Left lobe of liver (tissue), 2 donors: Measurements from ENCODE around the gene LRP5. TPM values are rescaled to one million over a fixed set of nuclear protein-coding genes. Genes with fewer than 3 reads are reported as not detected.
A peak's percentile ranks its signal among the peaks of the same experiment; 100 is the strongest.

Experiments
- ATAC-seq: fragments of 200-7000 bp; cut with Tn5 transposase; one replicate; pipeline ENCODE4 v1.9.1; 2020; ENCODE audit warnings: mild to moderate bottlenecking, moderate library complexity
- DNase-seq: peaks from one replicate; pipeline ENCODE4 v3.0.0-alpha.2; 2020; ENCODE audit warnings: low spot score
- total RNA-seq: library from RNA; stranded (reverse); gene quantifications from one replicate; pipeline ENCODE4 v1.2.1, GENCODE V29; 2021
- donor health status: DM: no; HTN: no; CAD: no; lungs with moderate emphysema.
- donor health status: DM: no; HTN: yes; CAD: no.

Gene LRP5
- total RNA-seq, 1 donor from 2014 or later: 114 TPM

DNA sequence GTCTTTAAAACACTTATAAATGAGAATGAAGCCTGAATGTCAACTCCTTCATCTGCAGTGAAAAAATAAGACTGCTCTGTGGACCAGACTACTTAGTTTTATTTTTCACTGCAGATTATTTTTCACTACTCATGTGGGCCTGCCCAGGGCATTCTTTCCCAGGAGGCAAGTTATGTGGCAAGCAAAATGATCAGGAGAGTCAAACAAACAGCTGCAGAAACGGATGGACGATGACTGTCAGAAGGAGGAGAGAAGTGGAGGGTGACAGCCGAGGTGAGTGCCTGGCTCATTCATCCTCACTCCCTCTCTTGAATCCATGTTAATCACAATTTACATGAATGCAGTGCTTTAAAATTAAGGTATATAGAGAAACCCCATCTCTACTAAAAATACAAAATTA, 5.8 kb upstream of the LRP5 start:
- ATAC-seq (no peak), DNase-seq (no peak)

- ATAC-seq: no peak
- DNase-seq: no peak
These were observed 4.3 kb upstream of the LRP5 start for GRCh38 chr11:68308068-68308467.

- DNase-seq: no peak
These were observed 2.7 kb upstream of the LRP5 start for GRCh38 chr11:68309621-68310185.

GRCh38 chr11:68311160-68312116, 953 bp upstream of the LRP5 start:
- no peak for DNase-seq
- no peak for ATAC-seq

More at GRCh38 chr11:68309621-68310185, 2.7 kb upstream of the LRP5 start:
- ATAC-seq: no peak

DNA sequence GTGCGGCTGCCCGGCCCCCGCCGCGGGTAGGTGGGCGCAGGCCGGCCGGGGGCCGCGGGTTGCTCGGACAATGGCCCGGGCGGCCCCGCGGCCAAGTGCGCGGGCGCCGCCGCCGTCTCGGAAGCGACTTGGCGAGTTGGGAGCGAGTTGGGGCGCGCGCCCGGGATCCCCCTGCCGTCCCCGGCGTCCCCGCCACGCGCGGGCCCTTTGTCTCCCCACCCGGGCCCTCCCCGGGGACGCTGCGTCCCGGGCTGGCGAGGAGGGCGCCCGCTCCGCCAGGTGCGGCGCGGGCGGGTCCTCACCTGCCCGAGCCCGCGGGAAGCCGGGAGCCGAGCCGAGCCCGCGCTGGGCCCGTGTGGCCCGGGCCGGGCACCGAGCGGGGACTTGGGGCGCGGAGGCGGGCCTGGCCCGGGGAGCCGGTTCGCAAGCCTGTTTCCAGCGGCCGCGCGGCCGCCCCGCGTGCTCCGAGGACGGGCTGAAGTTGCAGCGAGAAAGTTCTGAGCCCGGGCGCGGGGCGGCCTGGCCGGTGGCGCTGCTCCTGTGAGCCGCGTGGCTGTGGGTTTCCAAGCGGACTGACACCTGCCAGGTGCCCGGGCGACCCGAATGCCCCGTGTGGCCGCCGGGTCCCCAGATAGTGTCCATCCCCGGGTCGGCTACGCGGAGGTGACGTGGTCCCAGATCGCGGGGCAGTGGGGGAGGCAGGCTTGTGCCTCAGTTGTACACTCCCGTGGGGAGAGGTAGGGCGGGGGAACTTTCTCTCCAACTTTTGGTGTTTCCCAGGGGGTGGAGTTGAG, 586 bp downstream of the LRP5 start:
- ATAC-seq (peak; percentile 14), DNase-seq (peak; percentile 60)

DNA sequence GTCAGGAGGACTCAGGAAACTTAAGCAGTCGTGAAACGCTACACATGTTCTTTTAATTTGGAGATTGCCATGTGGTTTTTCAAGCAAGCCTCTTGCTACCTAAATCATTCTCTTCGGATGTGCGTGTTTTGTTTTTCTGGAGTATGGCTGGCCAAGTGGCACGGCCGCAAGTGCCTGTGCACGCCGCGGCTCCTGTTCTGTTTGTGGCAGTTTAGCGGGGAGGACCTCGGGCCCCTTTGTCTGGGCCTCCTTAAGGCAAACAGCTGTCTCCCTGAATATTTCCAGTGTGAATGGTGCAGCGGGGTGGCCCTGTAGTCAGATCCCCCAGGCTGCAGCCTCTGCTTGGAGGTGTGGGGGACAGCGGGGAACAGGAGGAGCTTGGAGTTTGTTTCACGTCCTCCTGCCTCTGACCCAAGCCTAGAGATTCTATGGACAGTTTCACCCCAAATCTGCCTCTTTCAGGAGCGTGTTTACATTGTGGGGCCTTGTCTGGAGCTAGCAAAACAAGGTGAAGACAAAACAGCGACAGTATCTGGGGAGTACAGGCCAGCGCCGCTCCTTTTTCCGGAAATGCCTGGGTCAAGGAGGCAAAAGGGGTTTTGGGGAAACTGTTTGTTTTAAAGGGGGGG, 1.3 kb downstream of the LRP5 start:
- no peak for DNase-seq
- no peak for ATAC-seq

DNA sequence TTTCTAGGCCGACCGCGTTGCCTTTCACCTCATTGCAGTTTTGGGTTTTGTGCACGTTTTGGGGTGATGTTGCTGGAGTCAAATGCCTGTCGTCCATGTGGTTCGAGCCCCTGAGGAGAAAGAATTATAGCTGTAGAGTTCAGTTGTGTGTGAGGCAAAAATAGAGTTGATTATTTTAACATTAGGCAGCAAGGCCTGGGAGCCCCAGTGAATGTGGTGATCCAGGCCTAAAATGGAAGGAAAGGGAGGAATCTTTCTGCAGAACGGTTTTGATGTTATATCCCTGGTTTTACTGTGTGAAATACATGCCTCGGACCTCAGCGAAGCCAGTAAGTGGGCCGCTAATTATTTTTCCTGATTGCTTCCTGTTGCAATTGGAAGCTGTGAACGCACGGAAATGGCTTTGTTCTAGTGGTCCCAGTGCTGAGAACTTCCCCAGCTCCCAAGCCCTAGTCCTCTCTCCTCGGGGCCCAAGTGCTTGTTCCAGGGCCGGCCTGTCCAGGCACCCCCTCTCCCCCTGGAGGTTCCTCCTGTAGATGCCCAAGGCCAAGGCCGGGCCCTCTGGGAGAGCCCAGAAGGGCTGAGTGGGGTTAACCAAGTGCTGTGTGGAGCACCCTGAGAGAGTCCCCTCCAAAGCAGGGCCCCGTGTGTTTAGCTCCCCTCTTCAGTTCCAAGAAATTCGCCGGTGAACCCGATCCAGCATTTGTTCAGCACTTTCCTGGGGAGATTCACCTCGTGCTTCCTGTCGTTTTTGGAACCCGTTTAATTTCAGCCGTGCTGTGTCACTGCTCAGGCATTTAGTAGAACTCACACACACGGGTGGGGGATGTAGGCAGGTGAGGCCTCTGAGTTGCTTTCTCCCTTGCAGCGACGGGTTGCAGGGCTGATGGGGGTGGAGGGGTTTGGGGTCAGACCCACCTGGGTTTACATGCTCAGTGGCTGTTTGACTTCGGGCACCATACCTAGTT, 2.1 kb downstream of the LRP5 start:
- DNase-seq: no peak
- ATAC-seq: peak; percentile 20

GRCh38 chr11:68315171-68315920, 3.0 kb downstream of the LRP5 start:
- DNase-seq: peak; percentile 91

GRCh38 chr11:68317147-68317785, 4.9 kb downstream of the LRP5 start:
- ATAC-seq: no peak
- no peak for DNase-seq

More at GRCh38 chr11:68315171-68315920, 3.0 kb downstream of the LRP5 start:
- peak; percentile 79 for ATAC-seq

DNA sequence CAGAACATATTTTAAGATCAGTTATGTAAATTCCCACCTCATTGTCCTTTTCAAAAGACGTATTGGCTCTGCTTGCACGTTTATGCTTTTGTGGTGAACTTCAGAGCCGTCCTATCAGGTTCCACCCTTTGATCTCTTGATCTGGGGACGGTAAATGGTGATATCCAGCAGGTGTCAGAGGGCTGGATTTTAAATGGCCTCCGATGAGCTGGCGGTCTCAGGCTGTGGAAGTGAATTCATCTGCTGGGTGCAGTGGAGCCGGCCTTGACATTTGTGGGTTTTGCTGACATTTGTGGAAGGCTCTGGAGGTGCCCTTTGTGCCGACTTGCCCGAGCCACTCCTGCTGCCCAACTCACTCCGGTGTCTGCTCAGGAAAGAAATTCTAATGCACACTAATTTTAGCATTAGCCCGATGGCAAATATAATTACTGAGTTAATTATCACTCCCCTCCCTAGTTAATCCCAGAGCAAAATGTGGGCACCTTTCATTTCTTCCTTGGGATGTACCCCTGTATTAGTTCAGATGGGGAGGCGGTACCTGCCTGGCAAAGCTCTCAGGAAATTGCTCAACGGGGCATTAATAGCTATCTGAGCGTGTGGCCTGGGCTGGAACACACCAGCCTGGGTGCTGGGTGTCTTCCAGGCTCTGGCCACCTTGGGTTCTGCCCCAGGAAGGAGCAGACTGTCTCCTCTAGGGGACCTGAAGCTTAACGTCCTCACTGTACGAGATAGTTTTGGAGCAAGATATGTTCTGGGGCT, 9.1 kb downstream of the LRP5 start:
- ATAC-seq (peak; percentile 72), DNase-seq (peak; percentile 85)

DNA sequence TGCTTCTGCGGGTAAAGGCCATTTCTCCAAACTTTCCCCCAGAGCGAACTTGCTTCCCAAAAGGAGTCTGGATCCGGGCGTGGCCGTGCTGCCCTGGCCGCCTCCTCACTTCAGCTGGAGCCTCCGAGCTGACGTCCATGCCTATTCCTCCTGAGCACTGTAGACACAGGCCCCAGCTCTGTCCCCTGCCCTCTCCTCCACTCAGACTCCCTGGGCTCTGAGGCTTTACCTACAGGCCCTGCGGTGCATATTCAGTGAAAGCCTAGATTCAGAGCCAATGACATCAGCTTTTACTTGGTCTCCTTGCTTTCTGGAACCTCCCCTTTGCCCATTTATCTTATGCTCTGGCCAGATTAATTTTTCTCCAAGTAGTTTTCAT, 9.7 kb downstream of the LRP5 start:
- DNase-seq (no peak), ATAC-seq (peak; percentile 2)

GRCh38 chr11:68324241-68324640, 11.8 kb downstream of the LRP5 start:
- ATAC-seq (peak; percentile 5), DNase-seq (no peak)

DNA sequence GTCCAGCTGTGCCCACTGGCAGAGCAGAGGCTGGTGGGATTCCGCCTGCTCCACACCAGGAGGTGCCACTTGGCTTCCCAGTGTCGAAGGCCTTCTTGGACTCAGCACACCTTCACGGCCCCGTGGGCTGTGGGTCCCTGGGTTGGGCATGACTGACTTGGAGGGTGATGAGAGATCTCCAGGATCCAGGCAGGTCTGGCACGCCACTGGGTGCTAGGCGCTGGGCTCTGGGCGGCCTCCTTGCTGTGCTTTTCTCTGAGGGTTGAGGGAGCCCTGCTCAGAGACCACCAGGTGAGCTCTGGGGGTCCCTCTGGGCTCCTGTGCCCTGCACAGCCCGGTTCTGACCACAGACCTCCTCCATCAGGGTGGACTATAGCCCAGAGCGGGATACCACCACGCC, 12.3 kb downstream of the LRP5 start:
- ATAC-seq: no peak
- no peak for DNase-seq

- no peak for DNase-seq
- ATAC-seq: peak; percentile 1
These were observed 13.0 kb downstream of the LRP5 start for GRCh38 chr11:68325183-68325906.

DNA sequence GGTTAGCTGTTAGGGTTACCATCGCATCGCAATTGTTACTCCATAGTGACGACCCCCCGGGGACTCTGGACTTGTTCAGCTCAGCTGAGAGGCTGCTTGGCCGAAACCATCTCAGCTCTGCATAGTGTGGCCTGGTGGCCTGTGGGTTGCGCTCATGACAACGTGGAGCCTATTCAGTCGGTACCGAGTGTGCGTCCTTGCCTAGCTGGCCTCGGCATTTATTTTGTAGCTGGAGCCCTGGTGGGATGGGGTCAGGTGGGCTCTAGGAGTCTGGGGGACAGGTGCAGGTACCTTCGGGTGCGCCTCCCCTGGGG, 13.5 kb downstream of the LRP5 start:
- no peak for ATAC-seq
- no peak for DNase-seq

DNA sequence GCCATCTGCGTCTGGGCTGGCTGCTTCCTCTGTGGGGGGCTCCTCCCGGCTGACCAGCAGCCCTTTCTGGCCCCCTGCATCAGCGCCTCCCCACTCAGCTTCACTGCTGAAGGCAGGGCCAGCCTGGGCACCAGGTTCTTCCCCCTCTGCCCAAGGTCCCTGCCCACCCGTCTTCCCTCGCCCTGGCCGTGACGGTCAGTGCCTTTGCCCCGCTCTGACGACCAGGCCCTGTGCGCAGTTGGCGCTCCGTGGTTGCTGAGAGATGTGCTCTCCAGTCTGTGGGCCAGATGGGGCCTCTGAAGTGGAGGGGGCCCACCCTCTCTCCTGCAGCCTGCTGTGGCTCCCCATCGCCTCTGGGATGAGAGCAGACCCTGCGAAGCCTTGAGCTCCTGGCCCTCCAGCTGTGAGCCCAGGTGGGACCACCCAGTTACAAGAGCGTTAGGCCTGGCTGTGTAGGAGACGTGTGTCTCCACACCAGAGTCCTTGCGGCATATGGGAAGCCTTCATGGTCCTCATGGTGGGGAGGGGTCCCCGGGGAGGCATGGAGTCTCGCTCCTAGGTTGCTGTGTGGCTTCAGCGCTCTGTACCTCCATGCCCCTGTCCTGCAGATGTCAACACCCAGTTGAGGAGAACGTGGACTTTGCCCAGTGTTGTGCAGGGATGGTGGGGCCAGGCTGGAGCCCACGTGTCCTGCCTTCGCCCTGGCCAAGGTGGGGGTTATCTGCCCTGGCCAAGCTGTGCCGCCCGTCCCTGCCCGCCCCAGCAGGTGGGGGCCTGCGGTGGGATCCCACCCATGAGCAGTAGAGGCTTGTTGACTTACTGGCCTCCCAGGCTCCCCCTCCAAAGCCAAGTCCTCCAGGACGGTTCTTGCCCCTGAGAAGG, 14.2 kb downstream of the LRP5 start:
- DNase-seq (peak; percentile 89), ATAC-seq (peak; percentile 78)
